GM10266 (cell line): ENCODE measurements around the gene ACSF3.

ENCODE experiments used
- DNase-seq: peaks from one replicate; pipeline ENCODE4 v3.0.0; 2012; ENCODE audit errors: extremely low spot score
- TF ChIP-seq, protein P1 (sequence below): IDR thresholded peaks from 2 replicates; pipeline ENCODE4 v1.5.1; 2012; ENCODE audit warnings: mild to moderate bottlenecking, low read depth; ENCODE audit not compliant: control insufficient read depth, insufficient read depth; ENCODE audit errors: missing control alignments

ACSF3 gene

GRCh38 chr16:89147085-89147817 lies 53.6 kb downstream of the ACSF3 start:
- no peak for DNase-seq
- TF ChIP-seq, protein P1, sequence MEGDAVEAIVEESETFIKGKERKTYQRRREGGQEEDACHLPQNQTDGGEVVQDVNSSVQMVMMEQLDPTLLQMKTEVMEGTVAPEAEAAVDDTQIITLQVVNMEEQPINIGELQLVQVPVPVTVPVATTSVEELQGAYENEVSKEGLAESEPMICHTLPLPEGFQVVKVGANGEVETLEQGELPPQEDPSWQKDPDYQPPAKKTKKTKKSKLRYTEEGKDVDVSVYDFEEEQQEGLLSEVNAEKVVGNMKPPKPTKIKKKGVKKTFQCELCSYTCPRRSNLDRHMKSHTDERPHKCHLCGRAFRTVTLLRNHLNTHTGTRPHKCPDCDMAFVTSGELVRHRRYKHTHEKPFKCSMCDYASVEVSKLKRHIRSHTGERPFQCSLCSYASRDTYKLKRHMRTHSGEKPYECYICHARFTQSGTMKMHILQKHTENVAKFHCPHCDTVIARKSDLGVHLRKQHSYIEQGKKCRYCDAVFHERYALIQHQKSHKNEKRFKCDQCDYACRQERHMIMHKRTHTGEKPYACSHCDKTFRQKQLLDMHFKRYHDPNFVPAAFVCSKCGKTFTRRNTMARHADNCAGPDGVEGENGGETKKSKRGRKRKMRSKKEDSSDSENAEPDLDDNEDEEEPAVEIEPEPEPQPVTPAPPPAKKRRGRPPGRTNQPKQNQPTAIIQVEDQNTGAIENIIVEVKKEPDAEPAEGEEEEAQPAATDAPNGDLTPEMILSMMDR = no peak

DNA sequence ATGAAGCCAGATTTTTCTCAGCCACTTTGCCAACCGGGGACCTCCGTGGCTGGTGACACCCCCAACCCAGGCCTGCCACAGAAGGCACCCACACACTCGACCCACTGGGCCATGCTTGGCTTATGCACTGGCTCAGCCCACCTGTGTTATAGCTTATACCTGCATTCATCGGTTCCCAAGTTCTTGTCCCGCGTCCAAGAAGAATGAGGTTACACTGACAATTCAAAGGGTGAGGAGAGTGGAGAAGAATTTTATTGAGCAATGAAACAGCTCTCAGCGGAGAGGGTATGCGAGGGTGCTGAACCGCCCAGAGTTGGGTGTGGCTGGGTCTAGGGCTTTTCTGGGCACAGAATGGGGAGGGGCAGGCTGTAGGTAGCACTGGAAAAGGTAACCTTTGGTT lies 55.7 kb downstream of the ACSF3 start:
- TF ChIP-seq, protein P1 = no peak
- no peak for DNase-seq

DNA sequence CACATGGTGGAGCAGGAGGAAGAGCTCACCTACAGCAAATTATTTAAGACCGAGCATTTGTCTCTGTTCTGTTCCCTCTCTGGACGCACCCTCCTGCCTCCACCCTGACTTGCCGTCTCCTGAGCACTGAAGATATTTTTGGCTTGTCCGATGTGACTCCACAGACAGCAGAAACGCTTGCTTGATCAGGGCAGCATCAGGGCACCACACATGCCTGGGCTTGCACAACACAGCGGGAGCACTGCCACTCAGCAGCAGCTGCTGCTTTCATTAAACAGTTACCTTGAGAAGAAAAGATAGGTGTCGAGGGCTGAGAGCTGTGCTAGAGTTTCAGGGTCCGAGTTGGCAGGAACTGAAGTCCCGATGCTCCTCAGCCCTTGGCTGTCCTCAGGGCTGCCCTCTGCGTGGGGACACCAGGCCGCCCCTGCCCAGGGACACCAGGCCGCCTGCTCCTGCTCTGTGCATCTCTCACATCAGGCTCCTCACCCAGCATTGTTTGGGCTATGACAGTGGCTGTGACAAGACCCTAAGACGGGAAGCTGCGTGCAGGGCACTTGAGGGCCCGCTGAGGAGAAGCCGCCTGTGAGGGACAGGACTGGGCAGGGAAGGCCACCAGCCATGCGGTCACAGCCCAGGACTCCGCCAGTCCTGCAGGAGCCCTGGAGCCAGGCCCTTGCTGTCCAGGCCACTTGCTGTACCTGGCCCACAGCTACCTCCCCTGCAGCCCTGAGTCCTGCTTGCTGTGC lies 56.6 kb downstream of the ACSF3 start:
- TF ChIP-seq, protein P1 = no peak
- DNase-seq = no peak

DNA sequence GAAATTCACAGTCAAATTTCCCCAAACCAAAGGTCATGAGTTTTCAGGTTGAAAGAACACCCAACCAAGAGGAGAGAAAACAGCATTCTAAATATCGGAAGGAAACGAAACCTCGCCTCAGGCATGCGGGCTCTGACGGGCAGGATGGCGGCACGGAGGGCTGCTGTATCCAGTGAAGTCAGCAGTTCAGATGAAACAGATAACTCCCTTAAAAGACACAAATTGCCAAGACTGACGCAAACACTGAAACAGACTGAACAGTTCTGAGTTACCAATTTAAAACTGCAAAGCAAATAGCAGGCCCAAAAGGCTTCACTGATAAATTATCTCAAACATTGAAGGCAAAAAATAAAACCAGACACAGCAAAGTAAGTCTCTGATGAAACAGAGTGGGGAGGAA lies 57.3 kb downstream of the ACSF3 start:
- TF ChIP-seq, protein P1 = no peak
- DNase-seq = no peak

DNA sequence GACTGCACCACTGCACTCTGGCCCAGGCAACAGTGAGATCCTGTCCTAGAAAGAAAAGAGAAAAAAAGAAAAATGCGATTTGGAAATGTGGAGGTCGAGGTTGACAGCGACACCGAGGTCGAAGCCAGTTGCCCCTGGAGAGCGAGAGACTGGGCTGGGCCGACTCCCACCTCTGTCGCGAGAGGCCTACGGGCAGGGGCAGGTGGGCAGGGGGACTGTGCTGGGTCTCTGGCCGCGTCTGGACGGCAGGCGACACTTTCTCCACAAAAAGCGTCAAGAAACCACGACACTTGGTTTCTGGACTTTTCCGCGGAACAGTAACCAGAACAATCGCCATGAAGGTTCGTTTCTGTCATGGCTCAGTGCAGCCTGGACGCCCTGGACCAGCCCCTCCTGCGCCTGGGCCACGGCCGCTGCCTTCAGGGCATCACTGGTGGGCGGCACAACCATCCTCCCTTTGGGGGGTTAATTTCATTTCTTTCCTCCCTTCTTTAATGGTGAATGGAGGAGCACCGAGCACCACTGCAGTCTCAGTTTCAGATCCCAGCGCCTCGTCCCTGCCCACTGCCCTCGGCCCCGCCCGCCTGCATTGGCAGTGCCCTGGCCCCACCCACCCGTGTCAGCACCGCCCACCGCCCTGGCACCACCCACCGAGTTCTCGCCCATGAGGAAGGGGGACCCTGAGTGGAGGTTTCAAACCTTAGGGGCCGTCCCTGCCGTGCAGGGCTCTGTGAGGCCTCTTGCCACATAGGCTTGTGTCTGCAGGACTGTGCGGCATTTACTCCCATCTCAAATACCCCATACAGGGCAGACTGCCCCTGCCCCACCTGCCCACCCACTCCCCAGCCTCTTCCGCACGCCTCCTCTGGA lies 59.4 kb downstream of the ACSF3 start:
- no peak for DNase-seq
- TF ChIP-seq, protein P1 = no peak

DNA sequence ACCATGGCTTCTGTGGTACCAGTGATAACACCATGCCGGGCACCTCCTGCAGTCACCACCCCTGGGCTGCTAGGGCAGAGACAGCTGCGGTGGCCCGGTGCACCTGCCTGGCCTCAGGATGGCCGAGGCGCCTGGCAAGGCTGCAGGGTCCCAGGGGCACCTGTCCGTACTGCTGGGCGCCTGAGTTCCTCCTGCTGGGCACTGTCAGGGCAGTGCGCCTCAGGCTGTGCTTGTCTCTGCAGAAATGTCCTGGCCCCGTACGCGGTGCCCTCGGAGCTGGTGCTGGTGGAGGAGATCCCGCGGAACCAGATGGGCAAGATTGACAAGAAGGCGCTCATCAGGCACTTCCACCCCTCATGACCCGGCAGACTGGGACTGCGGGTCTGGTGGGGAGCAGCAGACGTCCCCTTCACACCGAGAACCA lies 60.2 kb downstream of the ACSF3 start:
- DNase-seq = no peak
- TF ChIP-seq, protein P1 = no peak
